Stimulated activated naive CD8-positive, alpha-beta T cell treated with anti-CD3 and anti-CD28 coated beads, Interleukin-15, Interleukin-2, amounts not matched to agents 100 ng/mL and 50 ng/mL, for 24 hours (primary cell): ENCODE measurements around the gene TMEM208.
A peak's percentile ranks its signal among the peaks of the same experiment; 100 is the strongest.

Source experiments
- H3K27ac Mint-ChIP-seq: one replicate; pipeline ENCODE4 v1.8.0; 2021; ENCODE audit warnings: mild to moderate bottlenecking, mixed read lengths
- H3K27me3 Mint-ChIP-seq: one replicate; pipeline ENCODE4 v1.8.0; 2021; ENCODE audit warnings: mixed read lengths
- H3K36me3 Mint-ChIP-seq: one replicate; pipeline ENCODE4 v1.8.0; 2021; ENCODE audit warnings: low read depth, mixed read lengths
- H3K4me1 Mint-ChIP-seq: one replicate; pipeline ENCODE4 v1.8.0; 2021; ENCODE audit warnings: low read depth, mixed read lengths
- H3K4me3 Mint-ChIP-seq: one replicate; pipeline ENCODE4 v1.8.0; 2021; ENCODE audit warnings: mild to moderate bottlenecking, mixed read lengths
- H3K9me3 Mint-ChIP-seq: one replicate; pipeline ENCODE4 v1.8.0; 2021; ENCODE audit warnings: mixed read lengths

TMEM208 gene

GRCh38 chr16:67188323-67188722 is 38.6 kb upstream of the TMEM208 start:
- Mint-ChIP-seq H3K27me3 (peaks cover 12% of the 10 kb centered on the region), H3K27ac (no peak overlapping the region), H3K36me3 (peaks cover 8% of the 10 kb centered on the region), H3K9me3 (no peaks in the 10 kb centered on the region), H3K4me3 (no peak overlapping the region), H3K4me1 (peaks cover 29% of the 10 kb centered on the region)

- H3K4me1 Mint-ChIP-seq = peaks cover 34% of the 10 kb centered on the region
- H3K27me3 Mint-ChIP-seq = peaks cover 12% of the 10 kb centered on the region
- H3K9me3 Mint-ChIP-seq = no peaks in the 10 kb centered on the region
- H3K36me3 Mint-ChIP-seq = peaks cover 13% of the 10 kb centered on the region
- H3K27ac Mint-ChIP-seq = no peak overlapping the region
- H3K4me3 Mint-ChIP-seq = no peak overlapping the region
These were observed 38.1 kb upstream of the TMEM208 start for GRCh38 chr16:67188798-67189197.

GRCh38 chr16:67190041-67190440 is 36.9 kb upstream of the TMEM208 start, which contains the start of gene EXOC3L1:
EXOC3L1 (minus strand) TSS chr16:67190136; CDS start chr16:67189676, 460 bp downstream.
- H3K27me3 Mint-ChIP-seq = peaks cover 11% of the 10 kb centered on the region
- peaks cover 21% of the 10 kb centered on the region for H3K36me3 Mint-ChIP-seq
- H3K4me1 Mint-ChIP-seq = peaks cover 40% of the 10 kb centered on the region
- H3K4me3 Mint-ChIP-seq = no peak within 1 kb of the TSS
- H3K9me3 Mint-ChIP-seq = no peaks in the 10 kb centered on the region
- no peak within 1 kb of the TSS for H3K27ac Mint-ChIP-seq

- H3K4me3 Mint-ChIP-seq = peak overlapping the region; percentile 93
- H3K4me1 Mint-ChIP-seq = peaks cover 37% of the 10 kb centered on the region
- H3K36me3 Mint-ChIP-seq = peaks cover 27% of the 10 kb centered on the region
These were observed 36.2 kb upstream of the TMEM208 start for GRCh38 chr16:67190448-67191399.

GRCh38 chr16:67191411-67191994 is 35.4 kb upstream of the TMEM208 start:
- H3K4me1 Mint-ChIP-seq = peaks cover 40% of the 10 kb centered on the region
- H3K4me3 Mint-ChIP-seq = peak overlapping the region; percentile 93
- peaks cover 4% of the 10 kb centered on the region for H3K27me3 Mint-ChIP-seq
- H3K36me3 Mint-ChIP-seq = peaks cover 34% of the 10 kb centered on the region
- peak overlapping the region; percentile 78 for H3K27ac Mint-ChIP-seq
- no peaks in the 10 kb centered on the region for H3K9me3 Mint-ChIP-seq

More at GRCh38 chr16:67190448-67191399, 36.2 kb upstream of the TMEM208 start:
- Mint-ChIP-seq H3K27me3 (peaks cover 4% of the 10 kb centered on the region), H3K9me3 (no peaks in the 10 kb centered on the region), H3K27ac (peak overlapping the region; percentile 78)

GRCh38 chr16:67191995-67192681 is 34.8 kb upstream of the TMEM208 start, which contains the start of gene E2F4:
E2F4 (plus strand) TSS chr16:67192155; CDS start chr16:67192228, 73 bp downstream.
- peaks cover 41% of the 10 kb centered on the region for H3K4me1 Mint-ChIP-seq

GRCh38 chr16:67192781-67193361 is 34.1 kb upstream of the TMEM208 start:
- Mint-ChIP-seq H3K4me1 (peaks cover 41% of the 10 kb centered on the region), H3K9me3 (no peaks in the 10 kb centered on the region), H3K4me3 (peak overlapping the region; percentile 93), H3K36me3 (peaks cover 46% of the 10 kb centered on the region), H3K27ac (peak overlapping the region; percentile 90), H3K27me3 (no peaks in the 10 kb centered on the region)

More at GRCh38 chr16:67191995-67192681, 34.8 kb upstream of the TMEM208 start, which contains the start of gene E2F4:
- peaks cover 41% of the 10 kb centered on the region for H3K36me3 Mint-ChIP-seq
- H3K27me3 Mint-ChIP-seq = no peaks in the 10 kb centered on the region
- peak within 1 kb of the TSS; percentile 93 for H3K4me3 Mint-ChIP-seq
- no peaks in the 10 kb centered on the region for H3K9me3 Mint-ChIP-seq
- H3K27ac Mint-ChIP-seq = peak within 1 kb of the TSS; percentile 90

GRCh38 chr16:67193536-67193935 is 33.4 kb upstream of the TMEM208 start:
- Mint-ChIP-seq H3K4me1 (peaks cover 41% of the 10 kb centered on the region), H3K4me3 (peak overlapping the region; percentile 93), H3K27me3 (no peaks in the 10 kb centered on the region), H3K9me3 (no peaks in the 10 kb centered on the region), H3K36me3 (peaks cover 52% of the 10 kb centered on the region), H3K27ac (peak overlapping the region; percentile 90)

GRCh38 chr16:67194260-67194659 is 32.7 kb upstream of the TMEM208 start:
- Mint-ChIP-seq H3K4me3 (peak overlapping the region; percentile 93), H3K27ac (peak overlapping the region; percentile 90), H3K9me3 (no peaks in the 10 kb centered on the region), H3K27me3 (no peaks in the 10 kb centered on the region), H3K36me3 (peaks cover 52% of the 10 kb centered on the region), H3K4me1 (peaks cover 41% of the 10 kb centered on the region)

GRCh38 chr16:67195676-67196075 is 31.3 kb upstream of the TMEM208 start:
- no peak overlapping the region for H3K27ac Mint-ChIP-seq
- no peaks in the 10 kb centered on the region for H3K9me3 Mint-ChIP-seq
- H3K4me3 Mint-ChIP-seq = no peak overlapping the region
- no peaks in the 10 kb centered on the region for H3K27me3 Mint-ChIP-seq
- peaks cover 41% of the 10 kb centered on the region for H3K4me1 Mint-ChIP-seq
- H3K36me3 Mint-ChIP-seq = peaks cover 61% of the 10 kb centered on the region

- Mint-ChIP-seq H3K27me3 (no peaks in the 10 kb centered on the region), H3K36me3 (peaks cover 62% of the 10 kb centered on the region), H3K27ac (no peak overlapping the region)
These were observed 30.0 kb upstream of the TMEM208 start for GRCh38 chr16:67196881-67197280.

GRCh38 chr16:67197704-67198103 is 29.2 kb upstream of the TMEM208 start:
- Mint-ChIP-seq H3K9me3 (no peaks in the 10 kb centered on the region), H3K36me3 (peaks cover 59% of the 10 kb centered on the region), H3K4me3 (no peak overlapping the region), H3K27ac (no peak overlapping the region), H3K27me3 (no peaks in the 10 kb centered on the region), H3K4me1 (peaks cover 30% of the 10 kb centered on the region)

More at GRCh38 chr16:67196881-67197280, 30.0 kb upstream of the TMEM208 start:
- Mint-ChIP-seq H3K9me3 (no peaks in the 10 kb centered on the region), H3K4me1 (peaks cover 33% of the 10 kb centered on the region), H3K4me3 (no peak overlapping the region)

- Mint-ChIP-seq H3K36me3 (peaks cover 55% of the 10 kb centered on the region), H3K27ac (no peak overlapping the region), H3K4me3 (no peak overlapping the region), H3K27me3 (no peaks in the 10 kb centered on the region), H3K4me1 (peaks cover 26% of the 10 kb centered on the region), H3K9me3 (no peaks in the 10 kb centered on the region)
These were observed 28.6 kb upstream of the TMEM208 start for GRCh38 chr16:67198238-67198734.
